Astrocyte (in vitro differentiated cells and primary cell): ENCODE measurements around the gene KIF1A. TPM values are rescaled to one million over a fixed set of nuclear protein-coding genes. Genes with fewer than 3 reads are reported as not detected.

ENCODE experiments used
- DNase-seq: peaks from one replicate; pipeline ENCODE4 v3.0.0-alpha.2; 2010; ENCODE audit warnings: low read depth
- FAIRE-seq: peaks from 2 replicates; lab custom pipeline; 2011; peaks lifted over from hg19 to GRCh38; lab: Jason Lieb, UNC
- H2AFZ ChIP-seq: 2 replicates; pipeline ENCODE4 v1.6.0; 2012; ENCODE audit warnings: low read depth, low read length, inconsistent platforms
- H3K27ac ChIP-seq: 2 replicates; pipeline ENCODE4 v1.5.1; 2011; ENCODE audit warnings: low read depth, low read length, inconsistent platforms
- H3K27me3 ChIP-seq: 2 replicates; pipeline ENCODE4 v1.6.0; 2011; ENCODE audit warnings: low read length, inconsistent platforms; ENCODE audit not compliant: insufficient read depth
- H3K36me3 ChIP-seq: 2 replicates; pipeline ENCODE4 v1.5.1; 2011; ENCODE audit warnings: low read length, inconsistent platforms; ENCODE audit not compliant: insufficient read depth
- H3K4me1 ChIP-seq: 2 replicates; pipeline ENCODE4 v1.5.1; 2011; ENCODE audit warnings: low read length, inconsistent platforms; ENCODE audit not compliant: insufficient read depth
- H3K4me2 ChIP-seq: 2 replicates; pipeline ENCODE4 v1.6.0; 2012; ENCODE audit warnings: low read length, inconsistent platforms
- H3K4me3 ChIP-seq: 2 replicates; pipeline ENCODE4 v1.5.1; 2011; ENCODE audit warnings: low read depth, mild to moderate bottlenecking, low read length, inconsistent platforms; ENCODE audit not compliant: insufficient read depth
- H3K79me2 ChIP-seq: 2 replicates; pipeline ENCODE4 v1.6.0; 2012; ENCODE audit warnings: mild to moderate bottlenecking, low read length, inconsistent platforms; ENCODE audit not compliant: insufficient read depth
- H3K9ac ChIP-seq: 2 replicates; pipeline ENCODE4 v1.6.0; 2012; ENCODE audit warnings: mild to moderate bottlenecking, low read length, inconsistent platforms
- H3K9me3 ChIP-seq: 2 replicates; pipeline ENCODE4 v1.5.1; 2012; ENCODE audit warnings: low read depth, mild to moderate bottlenecking, low read length, inconsistent platforms; ENCODE audit not compliant: insufficient read depth
- H4K20me1 ChIP-seq: 2 replicates; pipeline ENCODE4 v1.6.0; 2012; ENCODE audit warnings: low read length, inconsistent platforms; ENCODE audit not compliant: insufficient read depth
- H3K27ac Mint-ChIP-seq: one replicate; pipeline ENCODE4 v1.8.0; 2021; ENCODE audit warnings: mild to moderate bottlenecking, mixed read lengths; ENCODE audit not compliant: unreplicated experiment
- H3K27me3 Mint-ChIP-seq: one replicate; pipeline ENCODE4 v1.8.0; 2021; ENCODE audit warnings: low read depth, mixed read lengths; ENCODE audit not compliant: unreplicated experiment
- H3K36me3 Mint-ChIP-seq: one replicate; pipeline ENCODE4 v1.8.0; 2021; ENCODE audit warnings: low read depth, mixed read lengths; ENCODE audit not compliant: unreplicated experiment
- H3K4me1 Mint-ChIP-seq: one replicate; pipeline ENCODE4 v1.8.0; 2021; ENCODE audit warnings: low read depth, mixed read lengths; ENCODE audit not compliant: unreplicated experiment
- H3K4me3 Mint-ChIP-seq: one replicate; pipeline ENCODE4 v1.8.0; 2021; ENCODE audit warnings: mild to moderate bottlenecking, moderate library complexity, mixed read lengths; ENCODE audit not compliant: unreplicated experiment
- H3K9me3 Mint-ChIP-seq: one replicate; pipeline ENCODE4 v1.8.0; 2021; ENCODE audit warnings: mild to moderate bottlenecking, mixed read lengths; ENCODE audit not compliant: unreplicated experiment
- EZH2 ChIP-seq: IDR thresholded peaks from 2 replicates; pipeline ENCODE4 v1.6.1; 2012; ENCODE audit warnings: mild to moderate bottlenecking, low read length, inconsistent platforms; ENCODE audit not compliant: insufficient read depth
- total RNA-seq: library from RNA; stranded (reverse); gene quantifications from 2 replicates; pipeline ENCODE4 v1.2.1, GENCODE V29; 2021
- TF ChIP-seq, protein P1 (sequence below): IDR thresholded peaks from 2 replicates; pipeline ENCODE4 v1.5.1; 2011; ENCODE audit warnings: low read depth, mild to moderate bottlenecking, inconsistent platforms, low read length, moderate library complexity; ENCODE audit not compliant: insufficient read depth

Gene KIF1A
- total RNA-seq, 1 donor from 2014 or later, result 51.2 TPM

DNA sequence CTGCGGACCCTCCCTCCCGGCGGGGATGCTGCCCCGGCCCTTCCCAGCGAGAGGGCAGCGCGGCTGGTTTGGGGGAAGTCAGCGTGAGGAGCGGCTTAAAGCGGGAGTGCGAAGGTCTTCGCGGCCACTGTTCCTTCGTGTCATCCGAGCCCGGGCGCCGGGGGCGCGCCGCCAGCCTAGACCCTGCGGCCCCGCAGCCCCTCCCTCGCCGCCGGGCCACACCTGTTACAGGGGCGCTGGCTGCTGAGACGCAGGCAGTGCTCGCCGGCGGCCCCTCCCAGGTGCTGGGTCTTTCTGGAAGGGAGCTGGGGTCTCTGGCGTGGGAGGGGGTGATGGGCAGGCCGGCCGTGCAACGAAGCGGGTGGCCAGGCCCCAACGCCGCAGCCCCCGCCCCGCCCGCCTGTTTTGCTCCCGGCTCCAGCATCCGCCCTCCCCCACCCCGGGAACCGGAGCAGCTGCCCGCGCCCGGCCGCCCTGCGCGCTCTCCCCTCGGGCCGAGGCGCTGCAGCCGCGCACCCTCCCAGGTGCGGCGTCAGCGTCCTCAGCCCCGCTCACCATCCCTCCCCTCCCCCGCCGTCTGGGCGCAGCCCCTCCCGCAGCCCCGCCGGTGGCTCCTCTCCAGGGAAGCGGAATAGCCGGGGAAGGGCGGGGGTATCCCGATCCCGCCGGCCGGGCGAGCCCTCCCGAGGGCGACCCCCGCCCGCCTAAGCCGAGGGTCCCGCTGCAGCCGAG lies 727 bp downstream of the KIF1A start:
- Histone ChIP-seq H3K27me3 (peaks cover 35% of the 10 kb centered on the region), H3K4me3 (no peak overlapping the region), H3K4me1 (no peaks in the 10 kb centered on the region), H3K27ac (no peak overlapping the region), H3K36me3 (no peaks in the 10 kb centered on the region), H3K79me2 (no peaks in the 10 kb centered on the region), H2AFZ (no peak overlapping the region), H3K9ac (no peak overlapping the region), H4K20me1 (no peaks in the 10 kb centered on the region), H3K9me3 (peaks cover 5% of the 10 kb centered on the region), H3K4me2 (peak overlapping the region; percentile 15)
- Mint-ChIP-seq H3K9me3 (peaks cover 9% of the 10 kb centered on the region), H3K27me3 (peaks cover 38% of the 10 kb centered on the region), H3K36me3 (no peaks in the 10 kb centered on the region), H3K4me1 (no peaks in the 10 kb centered on the region), H3K27ac (no peak overlapping the region), H3K4me3 (no peak overlapping the region)
- FAIRE-seq (no peak), DNase-seq (no peak)
- peak; percentile 85 for TF ChIP-seq EZH2
- TF ChIP-seq, protein P1, sequence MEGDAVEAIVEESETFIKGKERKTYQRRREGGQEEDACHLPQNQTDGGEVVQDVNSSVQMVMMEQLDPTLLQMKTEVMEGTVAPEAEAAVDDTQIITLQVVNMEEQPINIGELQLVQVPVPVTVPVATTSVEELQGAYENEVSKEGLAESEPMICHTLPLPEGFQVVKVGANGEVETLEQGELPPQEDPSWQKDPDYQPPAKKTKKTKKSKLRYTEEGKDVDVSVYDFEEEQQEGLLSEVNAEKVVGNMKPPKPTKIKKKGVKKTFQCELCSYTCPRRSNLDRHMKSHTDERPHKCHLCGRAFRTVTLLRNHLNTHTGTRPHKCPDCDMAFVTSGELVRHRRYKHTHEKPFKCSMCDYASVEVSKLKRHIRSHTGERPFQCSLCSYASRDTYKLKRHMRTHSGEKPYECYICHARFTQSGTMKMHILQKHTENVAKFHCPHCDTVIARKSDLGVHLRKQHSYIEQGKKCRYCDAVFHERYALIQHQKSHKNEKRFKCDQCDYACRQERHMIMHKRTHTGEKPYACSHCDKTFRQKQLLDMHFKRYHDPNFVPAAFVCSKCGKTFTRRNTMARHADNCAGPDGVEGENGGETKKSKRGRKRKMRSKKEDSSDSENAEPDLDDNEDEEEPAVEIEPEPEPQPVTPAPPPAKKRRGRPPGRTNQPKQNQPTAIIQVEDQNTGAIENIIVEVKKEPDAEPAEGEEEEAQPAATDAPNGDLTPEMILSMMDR, result no peak

DNA sequence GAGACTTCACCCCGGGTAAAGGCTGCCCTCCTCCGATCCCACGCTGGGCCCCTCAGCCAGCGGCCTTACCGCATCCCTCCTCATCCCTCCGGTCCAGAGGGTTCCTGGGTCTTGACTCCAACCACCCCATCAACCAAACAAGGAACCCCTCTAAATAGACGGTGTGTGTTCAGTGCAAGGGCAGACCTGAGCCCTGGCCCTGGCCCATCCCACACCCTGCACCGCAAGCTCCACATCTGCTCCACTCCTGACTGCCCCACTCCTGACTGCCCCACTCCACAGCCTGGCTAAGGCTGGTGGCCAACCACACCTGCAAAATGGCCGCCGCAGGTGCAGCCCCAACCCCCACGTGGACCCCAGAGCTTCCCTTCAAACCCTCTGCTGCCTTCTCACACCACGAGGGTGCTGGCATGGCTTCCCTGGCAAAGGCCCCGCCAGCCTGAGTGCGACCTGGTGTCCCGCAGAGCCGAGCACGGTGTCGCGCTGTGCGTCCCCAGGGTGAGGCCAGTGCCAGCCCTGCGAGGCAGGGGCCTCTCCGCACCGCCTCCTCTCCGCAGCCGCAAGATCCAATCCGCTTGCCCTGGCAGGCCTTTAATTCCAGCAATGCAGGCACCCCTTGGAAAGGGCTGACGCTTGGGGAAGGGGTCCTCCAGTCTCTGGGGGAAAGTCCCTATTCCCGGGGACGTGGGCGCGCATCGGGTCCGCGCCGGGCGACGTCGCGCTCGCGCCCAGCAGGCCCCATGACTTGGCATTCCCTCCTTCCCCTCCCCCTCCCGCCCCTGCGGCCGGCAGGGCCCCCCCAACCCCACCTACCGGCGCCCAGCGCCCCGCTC lies 1.5 kb downstream of the KIF1A start:
- no peaks in the 10 kb centered on the region for H3K4me1 ChIP-seq
- Mint-ChIP-seq H3K4me1 (no peaks in the 10 kb centered on the region), H3K9me3 (peaks cover 14% of the 10 kb centered on the region), H3K27me3 (peaks cover 30% of the 10 kb centered on the region), H3K27ac (no peak overlapping the region), H3K36me3 (no peaks in the 10 kb centered on the region), H3K4me3 (peak overlapping the region; percentile 70)
- H3K27me3 ChIP-seq, result peaks cover 30% of the 10 kb centered on the region
- TF ChIP-seq, protein P1, result no peak
- TF ChIP-seq EZH2, result no peak
- peaks cover 2% of the 10 kb centered on the region for H3K9me3 ChIP-seq
- no peak overlapping the region for H3K27ac ChIP-seq
- H3K4me2 ChIP-seq, result no peak overlapping the region
- no peak for DNase-seq
- H3K79me2 ChIP-seq, result no peaks in the 10 kb centered on the region
- no peak overlapping the region for H3K9ac ChIP-seq
- H2AFZ ChIP-seq, result no peak overlapping the region
- no peak for FAIRE-seq
- H4K20me1 ChIP-seq, result no peaks in the 10 kb centered on the region
- no peaks in the 10 kb centered on the region for H3K36me3 ChIP-seq
- no peak overlapping the region for H3K4me3 ChIP-seq
